GM18909 (cell line): Measurements from ENCODE around the gene WDR64.

ENCODE experiments used
- ATAC-seq: cut with Tn5 transposase; IDR thresholded peaks from one replicate; pipeline ENCODE4 v1.9.1; 2021; ENCODE audit warnings: mild to moderate bottlenecking; ENCODE audit not compliant: unreplicated experiment, poor library complexity

Gene WDR64

GRCh38 chr1:241652012-241652411, at the start of gene WDR64:
TSS of gene WDR64 (plus strand) at chr1:241652281. CDS start at chr1:241652485, 204 bp downstream.
- no peak for ATAC-seq

GRCh38 chr1:241603731-241604245, 48.3 kb upstream of the WDR64 start:
- no peak for ATAC-seq

- ATAC-seq: no peak
Measured at GRCh38 chr1:241605146-241605805, 46.8 kb upstream of the WDR64 start.

- ATAC-seq: no peak
Measured at GRCh38 chr1:241606544-241606943, 45.5 kb upstream of the WDR64 start.

- no peak for ATAC-seq
Measured at GRCh38 chr1:241607497-241607896, 44.6 kb upstream of the WDR64 start.

GRCh38 chr1:241608379-241609033, 43.6 kb upstream of the WDR64 start:
- no peak for ATAC-seq

GRCh38 chr1:241610056-241610815, 41.8 kb upstream of the WDR64 start:
- no peak for ATAC-seq

GRCh38 chr1:241611063-241611462, 41.0 kb upstream of the WDR64 start:
- ATAC-seq: peak; percentile 94

GRCh38 chr1:241611736-241612135, 40.3 kb upstream of the WDR64 start:
- no peak for ATAC-seq

GRCh38 chr1:241612533-241613477, 39.3 kb upstream of the WDR64 start:
- no peak for ATAC-seq

- no peak for ATAC-seq
Measured at GRCh38 chr1:241614144-241614543, 37.9 kb upstream of the WDR64 start.

- no peak for ATAC-seq
Measured at GRCh38 chr1:241614572-241614971, 37.5 kb upstream of the WDR64 start.

GRCh38 chr1:241615043-241615974, 36.8 kb upstream of the WDR64 start:
- no peak for ATAC-seq

- no peak for ATAC-seq
Measured at GRCh38 chr1:241617426-241617825, 34.7 kb upstream of the WDR64 start.

GRCh38 chr1:241622669-241623068, 29.4 kb upstream of the WDR64 start:
- no peak for ATAC-seq

GRCh38 chr1:241624935-241625334, 27.1 kb upstream of the WDR64 start:
- ATAC-seq: no peak

GRCh38 chr1:241627453-241628259, 24.4 kb upstream of the WDR64 start:
- ATAC-seq: peak; percentile 78

- no peak for ATAC-seq
Measured at GRCh38 chr1:241630005-241630404, 22.1 kb upstream of the WDR64 start.
